ENCODE measurements around the gene PLPP3. TPM values are rescaled to one million over a fixed set of nuclear protein-coding genes. Genes with fewer than 3 reads are reported as not detected.

PLPP3 gene
- total RNA-seq, 6 experiments from 2014 or later: 47.8 to 118 (median 65.8) TPM

GRCh38 chr1:56512724-56513494 is 66.5 kb downstream of the PLPP3 start:
- Histone ChIP-seq H3K9me3 (no peaks in the 10 kb centered on the region), H3K27ac (peak overlapping the region in 1 of 3 donors; percentile 7), H3K4me1 (peaks cover 0 to 54% (median 24%) of the 10 kb centered on the region in 4 donors), H3K36me3 (peaks cover 0 to 40% (median 11%) of the 10 kb centered on the region in 4 donors), H3K4me3 (no peak overlapping the region), H3K27me3 (no peaks in the 10 kb centered on the region)
- DNase-seq: no peak
- peak in 1 of 4 donors; percentile 3 for ATAC-seq
- 57% methylated on average over 8 of the region's 8 CpGs for WGBS (ENCODE audit: insufficient coverage, low coverage, low lambda C conversion rate, missing lambda C conversion rate)
- intact Hi-C loops (cut with DNase I): no loop called here
- TF ChIP-seq POLR2A (IDR thresholded peaks at IDR 0.05) (no peak), CTCF (IDR thresholded peaks at IDR 0.05) (peak in 2 of 4 donors; percentile 7 to 12)

- intact Hi-C loops (cut with DNase I): no loop called here
- Histone ChIP-seq H3K9me3 (no peaks in the 10 kb centered on the region), H3K36me3 (peaks cover 0 to 30% (median 15%) of the 10 kb centered on the region in 4 donors), H3K27me3 (no peaks in the 10 kb centered on the region), H3K27ac (peak overlapping the region in 2 of 3 donors; percentile 7 to 87), H3K4me1 (peaks cover 0 to 65% (median 30%) of the 10 kb centered on the region in 4 donors), H3K4me3 (no peak overlapping the region)
- DNase-seq (no peak), ATAC-seq (no peak)
- no peak for TF ChIP-seq CTCF (IDR thresholded peaks at IDR 0.05)
- no peak for TF ChIP-seq POLR2A (IDR thresholded peaks at IDR 0.05)
- WGBS (ENCODE audit: insufficient coverage, low coverage, low lambda C conversion rate, missing lambda C conversion rate): 62% methylated on average over 5 of the region's 8 CpGs
Observed at GRCh38 chr1:56511766-56512165, 67.6 kb downstream of the PLPP3 start.

- Histone ChIP-seq H3K4me3 (no peak overlapping the region), H3K9me3 (no peaks in the 10 kb centered on the region), H3K27ac (peak overlapping the region; percentile 74 to 87 (median 79)), H3K4me1 (peaks cover 0 to 68% (median 32%) of the 10 kb centered on the region in 4 donors), H3K36me3 (peaks cover 0 to 32% (median 14%) of the 10 kb centered on the region in 4 donors), H3K27me3 (no peaks in the 10 kb centered on the region)
- ATAC-seq (peak in 1 of 4 donors; percentile 0), DNase-seq (no peak)
- 52% methylated on average over 3 of the region's 6 CpGs for WGBS (ENCODE audit: insufficient coverage, low coverage, low lambda C conversion rate, missing lambda C conversion rate)
- TF ChIP-seq CTCF (IDR thresholded peaks at IDR 0.05): no peak
- no peak for TF ChIP-seq POLR2A (IDR thresholded peaks at IDR 0.05)
- intact Hi-C loops (cut with DNase I): no loop called here
Observed at GRCh38 chr1:56511364-56511763, 68.0 kb downstream of the PLPP3 start.

GRCh38 chr1:56510642-56511021 is 68.7 kb downstream of the PLPP3 start:
- intact Hi-C loops (cut with DNase I): no loop called here
- Histone ChIP-seq H3K4me3 (peak overlapping the region in 2 of 3 donors; percentile 12 to 14), H3K27ac (peak overlapping the region; percentile 74 to 87 (median 79)), H3K9me3 (no peaks in the 10 kb centered on the region), H3K36me3 (peaks cover 0 to 37% (median 10%) of the 10 kb centered on the region in 4 donors), H3K27me3 (no peaks in the 10 kb centered on the region), H3K4me1 (peaks cover 0 to 71% (median 34%) of the 10 kb centered on the region in 4 donors)
- ATAC-seq: no peak
- no peak for DNase-seq
- TF ChIP-seq CTCF (IDR thresholded peaks at IDR 0.05) (no peak), POLR2A (IDR thresholded peaks at IDR 0.05) (no peak)
- WGBS (ENCODE audit: insufficient coverage, low coverage, low lambda C conversion rate, missing lambda C conversion rate): 60% methylated on average over 1 of the region's 1 CpG

Data from right lobe of liver (tissue), 6 donors.